Stimulated activated CD4-positive, alpha-beta T cell treated with anti-CD3 and anti-CD28 coated beads, Interleukin-4, amount 100 ng/mL, for 4 hours (primary cell): ENCODE results near the gene AFG3L2.

Experiments used
- DNase-seq, 2 experiments: peaks; one replicate each; pipeline ENCODE4 v3.0.0-alpha.2; 2020

The AFG3L2 gene

DNA sequence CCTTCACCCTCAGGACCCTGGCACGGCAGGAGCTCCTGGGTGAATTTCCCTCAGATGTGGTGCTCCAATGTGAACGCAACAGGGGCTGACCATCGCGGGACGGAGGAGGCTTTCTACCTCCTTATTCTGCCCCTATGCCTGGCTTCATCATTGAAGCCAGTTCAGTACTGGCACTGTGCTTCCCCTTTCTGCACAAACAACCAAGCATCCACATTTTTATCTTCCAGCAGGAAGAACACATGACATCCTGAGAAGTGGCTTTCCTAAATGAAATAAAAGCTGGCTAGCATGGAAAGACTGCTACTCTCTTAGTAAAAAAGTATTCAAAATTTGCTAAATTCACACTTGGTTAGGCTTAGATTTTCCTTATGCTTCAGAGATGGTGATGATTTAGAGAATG, 24.8 kb downstream of the AFG3L2 start:
- DNase-seq: no peak

DNA sequence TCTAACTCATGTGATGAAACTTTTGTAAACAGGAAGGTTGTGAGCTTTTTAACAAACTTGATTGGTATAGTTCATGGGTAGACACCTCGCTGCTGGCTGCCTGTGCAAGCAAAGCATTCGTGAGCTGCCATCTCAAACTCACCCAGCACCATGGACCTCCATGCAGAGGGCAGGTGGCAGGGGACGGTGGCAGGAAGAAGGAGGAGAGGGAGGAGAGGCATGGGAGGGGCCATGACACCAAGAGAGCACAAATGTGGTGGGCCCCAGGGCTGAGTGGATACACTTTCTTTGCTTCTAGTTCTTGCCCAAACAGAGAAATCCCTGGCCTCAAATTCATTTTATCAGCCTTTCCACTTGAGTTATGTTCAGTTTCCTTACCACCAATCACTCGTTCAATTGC, 29.1 kb downstream of the AFG3L2 start:
- DNase-seq: no peak

DNA sequence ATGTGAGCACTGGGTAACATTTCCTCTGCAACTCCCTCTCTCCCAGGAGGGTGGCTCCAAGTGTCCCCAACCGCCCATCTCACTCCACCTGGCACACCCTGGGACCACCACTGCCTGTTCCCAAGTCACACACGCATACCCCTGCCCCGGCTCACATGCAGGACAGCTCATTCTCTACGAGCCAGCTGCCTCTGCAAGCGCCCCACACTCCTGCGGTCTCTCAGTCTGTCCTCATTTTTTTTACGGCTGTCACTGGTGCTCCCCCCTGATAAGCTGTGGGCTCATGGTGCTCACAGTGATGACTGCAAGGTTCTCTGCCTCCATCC, 30.8 kb downstream of the AFG3L2 start:
- no peak for DNase-seq

DNA sequence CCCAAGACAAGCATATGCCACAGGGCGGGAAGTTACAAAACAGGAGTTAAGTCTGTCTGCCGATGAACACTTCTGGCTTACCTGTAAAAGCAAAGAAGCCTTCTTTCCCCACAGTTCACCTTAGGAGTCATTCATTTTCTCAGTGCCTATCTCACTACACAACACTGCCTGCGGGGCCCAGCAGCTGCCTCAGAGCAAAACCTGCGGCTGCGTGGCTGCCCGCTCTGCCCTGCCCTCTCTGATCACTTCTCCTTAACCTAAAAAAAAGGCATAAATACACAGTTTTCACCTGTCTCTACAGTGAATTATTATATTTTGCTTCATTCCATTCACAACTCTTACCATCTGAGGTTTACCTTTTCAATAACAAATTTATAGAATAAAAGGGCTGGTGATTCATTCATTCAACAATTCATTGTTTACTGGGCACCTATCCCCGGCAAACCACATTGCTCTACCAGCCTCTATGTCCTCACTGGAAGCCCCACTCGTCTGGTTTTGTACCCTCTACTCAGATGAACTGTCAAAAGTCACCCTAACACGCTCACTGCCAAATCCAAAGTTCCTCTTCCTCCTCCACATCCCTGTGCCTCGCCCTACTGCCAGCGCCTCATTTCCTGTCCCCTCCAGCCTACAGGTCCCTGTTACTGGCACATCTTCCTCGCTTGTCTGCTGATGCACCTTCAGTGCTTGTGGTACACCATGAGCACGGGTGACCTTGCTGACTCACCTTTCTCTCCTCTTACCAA, 31.4 kb downstream of the AFG3L2 start:
- no peak for DNase-seq

DNA sequence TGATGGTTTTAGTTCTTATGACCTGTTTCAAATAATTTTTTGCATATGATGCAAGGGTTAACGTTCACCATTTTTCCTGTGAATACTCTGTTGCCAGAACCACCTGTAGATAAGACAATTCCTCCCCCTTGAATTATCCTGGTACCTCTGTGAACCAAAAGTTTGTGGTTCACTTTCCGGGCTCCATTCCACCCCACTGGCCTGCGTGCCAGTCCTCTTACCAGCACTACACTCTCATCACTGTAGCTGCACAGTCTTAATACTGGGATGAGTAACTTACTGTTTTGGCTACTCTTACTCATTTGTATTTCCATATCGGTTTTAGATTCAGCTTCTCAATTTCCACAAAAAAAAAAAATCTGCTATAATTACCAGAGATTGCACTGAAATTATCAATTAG, 34.4 kb downstream of the AFG3L2 start:
- no peak for DNase-seq

DNA sequence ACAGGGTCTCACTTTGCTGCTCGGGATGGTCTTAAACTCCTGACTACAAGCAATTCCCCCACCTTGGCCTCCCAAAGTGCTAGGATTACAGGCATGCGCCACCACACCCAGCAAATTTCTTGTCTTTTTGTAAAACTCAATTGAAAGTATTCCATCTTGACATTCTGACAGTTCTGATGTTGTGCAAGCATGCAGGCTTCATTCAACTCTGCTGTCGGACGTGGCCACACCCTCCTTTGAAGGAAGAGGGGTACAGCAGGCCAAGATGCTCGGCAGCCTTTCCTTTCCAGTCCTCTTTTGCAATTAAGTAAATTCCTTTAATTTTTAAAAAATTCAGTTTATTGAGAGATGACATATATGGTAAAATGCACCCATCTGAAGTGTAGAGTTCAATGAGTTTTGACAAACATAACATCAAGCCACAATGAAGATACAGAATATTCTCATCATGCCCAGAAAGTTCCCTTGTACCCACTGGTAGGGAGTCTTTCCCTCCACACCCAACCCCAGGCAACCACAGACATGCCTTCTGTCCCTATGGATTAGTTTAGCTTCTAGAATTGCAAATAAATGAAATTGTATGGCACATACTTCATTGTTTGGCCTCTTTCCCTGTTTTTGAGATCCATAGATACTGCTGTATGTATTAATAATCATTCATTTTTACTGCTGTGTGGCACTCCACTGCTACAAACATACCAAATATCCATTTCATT, 35.9 kb downstream of the AFG3L2 start:
- no peak for DNase-seq

DNA sequence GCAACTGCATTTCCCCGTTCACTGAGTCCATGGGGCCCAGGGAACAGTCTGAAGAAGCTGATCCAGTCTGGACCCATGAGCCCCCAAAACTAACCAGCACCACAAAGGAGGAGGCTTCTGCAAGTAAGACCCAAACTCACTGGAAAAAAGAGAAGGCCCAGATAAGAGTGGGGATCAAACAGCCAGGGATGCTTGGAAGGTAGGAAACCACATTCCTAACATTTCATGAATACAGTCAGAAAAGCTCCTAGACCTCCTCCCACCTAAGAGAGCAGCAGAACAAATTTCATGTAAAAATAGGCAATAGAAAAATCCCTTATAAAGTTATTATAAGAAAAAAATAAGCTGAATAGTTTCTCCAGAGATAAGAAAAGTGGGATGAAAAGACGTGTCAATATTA, 38.6 kb downstream of the AFG3L2 start:
- DNase-seq: no peak

DNA sequence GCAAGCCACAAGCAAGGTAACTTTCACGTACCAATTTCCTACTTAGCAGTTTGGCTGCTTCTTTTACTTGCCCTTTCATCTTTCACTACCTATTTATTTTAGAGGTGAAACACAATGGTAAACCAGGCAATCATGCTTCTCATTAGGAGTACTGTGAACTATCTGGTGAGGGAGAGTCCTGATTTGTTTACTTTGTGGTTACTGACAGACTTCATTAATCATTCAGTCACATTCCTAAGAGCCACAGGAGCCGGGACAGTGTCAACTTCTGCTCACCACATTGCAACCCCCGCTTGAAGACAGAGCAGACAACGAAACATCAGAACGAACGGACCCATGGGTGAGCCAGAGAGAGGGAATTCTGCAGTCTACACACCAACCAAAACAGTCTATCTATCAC, 40.1 kb downstream of the AFG3L2 start:
- no peak for DNase-seq

DNA sequence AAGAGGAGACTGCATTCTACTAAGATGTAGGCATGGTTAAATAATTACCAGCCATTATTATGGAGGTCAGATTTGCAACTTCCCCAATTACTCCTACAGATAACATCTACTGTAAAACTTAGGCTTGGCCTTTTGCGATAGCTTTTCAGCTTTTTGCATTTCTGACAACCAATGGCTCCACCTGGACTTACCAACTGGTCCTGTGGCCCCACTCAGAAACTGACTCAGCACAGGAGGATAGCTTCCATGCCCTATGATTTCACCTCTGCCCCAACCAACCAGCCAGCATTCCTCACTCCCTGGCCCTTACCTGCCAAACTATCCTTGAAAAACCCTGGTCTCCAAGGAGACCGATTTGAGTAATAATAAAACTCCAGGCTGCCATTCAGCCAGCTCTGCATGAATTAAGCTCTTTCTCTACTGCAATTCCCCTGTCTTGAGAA, 40.8 kb downstream of the AFG3L2 start:
- DNase-seq: no peak

DNA sequence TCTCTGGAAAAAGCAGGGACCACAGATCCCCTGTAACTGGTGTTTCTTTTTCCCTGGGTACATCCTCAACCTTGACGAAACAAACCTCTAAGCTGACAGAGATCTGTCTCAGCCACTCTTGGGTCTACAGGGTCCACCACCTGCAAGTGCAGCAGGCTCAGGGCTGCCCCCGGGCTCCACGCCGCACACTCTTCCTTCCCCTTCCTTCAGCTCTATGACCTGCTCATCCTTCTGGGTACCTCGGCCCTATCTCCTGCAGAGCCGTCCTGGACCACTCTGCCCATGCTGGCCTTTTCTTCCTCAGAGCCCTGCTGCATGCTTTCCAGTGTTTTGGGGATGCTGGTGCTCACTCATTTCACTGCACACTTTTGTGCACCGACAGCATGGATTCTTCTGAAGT, 41.5 kb downstream of the AFG3L2 start:
- no peak for DNase-seq

DNA sequence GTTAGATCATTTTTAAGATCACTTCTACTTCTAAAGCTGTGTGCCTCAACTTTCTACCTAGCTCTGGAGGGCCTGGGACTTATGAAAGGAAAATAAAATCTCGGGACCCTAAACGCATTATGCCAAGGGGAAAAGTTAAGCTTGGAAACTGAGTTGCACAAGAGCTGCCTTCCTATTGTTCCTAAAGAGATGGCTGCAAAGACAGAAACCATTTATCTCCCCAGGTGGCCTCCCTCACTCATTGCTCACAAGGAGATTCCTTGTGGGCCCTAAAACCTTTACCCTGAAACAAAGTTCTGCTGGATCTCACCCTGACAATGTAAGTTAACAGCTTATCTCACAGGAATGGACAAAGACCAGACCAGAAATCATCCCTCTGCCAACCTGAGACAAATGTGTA, 42.2 kb downstream of the AFG3L2 start:
- DNase-seq: no peak

DNA sequence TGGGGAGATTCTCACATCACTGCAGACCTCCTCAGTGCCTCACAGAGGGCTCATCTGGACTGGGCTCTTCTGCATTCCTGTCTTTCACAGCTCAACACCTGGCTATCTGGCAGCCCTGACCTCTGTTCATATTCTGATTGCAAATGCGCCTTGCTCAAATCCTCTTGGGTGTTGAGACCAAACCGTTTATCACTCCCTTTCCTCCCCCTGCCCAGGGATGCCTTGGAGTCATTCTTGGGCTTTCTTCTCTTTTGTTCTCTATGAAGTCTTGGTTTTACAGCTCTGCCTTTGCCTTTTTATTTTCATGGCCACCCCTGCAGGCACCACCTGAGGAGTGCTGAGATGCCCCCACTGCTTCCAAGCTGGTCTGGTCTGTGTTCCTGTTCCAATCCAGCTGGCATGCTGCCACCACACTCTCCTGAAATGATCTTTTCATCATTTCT, 42.6 kb downstream of the AFG3L2 start:
- DNase-seq: no peak

DNA sequence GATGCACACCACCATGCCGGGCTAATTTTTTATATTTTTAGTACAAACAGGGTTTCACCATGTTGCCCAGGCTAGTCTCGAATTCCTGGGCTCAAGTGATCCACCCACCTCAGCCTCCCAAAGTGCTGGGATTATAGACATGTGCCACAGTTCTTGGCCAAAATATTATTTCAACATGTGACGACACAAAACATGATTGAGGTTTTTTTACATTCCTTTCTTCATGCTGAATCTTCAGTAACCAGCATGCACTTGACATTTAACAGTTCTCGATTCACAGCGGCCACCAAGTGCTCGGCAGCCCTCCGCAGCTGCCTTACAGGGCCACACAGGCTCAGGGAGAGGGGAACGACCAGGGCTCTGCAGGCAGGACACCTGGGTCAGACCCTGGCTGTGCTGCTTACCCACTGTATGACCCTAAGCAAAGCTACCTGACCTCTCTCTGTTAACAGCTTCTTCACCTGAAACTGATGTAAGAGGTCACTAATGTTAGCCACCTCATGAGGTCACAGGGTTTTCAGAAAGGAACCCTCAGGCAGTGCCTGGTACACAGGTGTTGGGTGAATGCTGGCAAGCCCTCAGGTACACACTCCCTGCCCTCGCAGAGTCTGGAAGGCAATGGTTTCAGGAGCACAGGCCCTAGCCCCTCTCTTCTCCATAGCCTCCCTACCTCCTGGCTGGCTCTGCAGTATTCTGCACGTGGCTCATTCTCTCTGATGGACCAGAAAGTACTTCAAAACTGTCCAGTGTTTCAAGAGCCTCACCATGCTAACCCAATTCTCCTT, 43.3 kb downstream of the AFG3L2 start:
- DNase-seq: no peak

DNA sequence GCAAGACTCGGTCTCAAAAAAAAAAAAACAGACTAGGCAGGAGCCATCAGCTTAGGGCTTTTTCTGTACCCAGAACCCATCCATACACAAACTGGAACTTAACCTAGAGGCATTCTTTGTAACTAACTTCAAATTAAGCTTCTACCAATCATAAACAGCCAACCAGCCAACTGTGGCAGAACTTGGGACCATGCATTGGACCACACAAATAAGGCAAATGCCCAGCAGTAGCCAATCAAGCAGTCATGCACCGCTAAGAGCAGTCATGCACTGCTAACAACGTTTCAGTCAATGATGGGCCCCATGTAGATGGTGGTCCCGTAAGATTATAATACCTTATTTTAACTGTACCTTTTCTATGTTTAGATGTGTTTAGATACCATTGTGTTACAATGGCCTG, 46.3 kb downstream of the AFG3L2 start:
- no peak for DNase-seq

DNA sequence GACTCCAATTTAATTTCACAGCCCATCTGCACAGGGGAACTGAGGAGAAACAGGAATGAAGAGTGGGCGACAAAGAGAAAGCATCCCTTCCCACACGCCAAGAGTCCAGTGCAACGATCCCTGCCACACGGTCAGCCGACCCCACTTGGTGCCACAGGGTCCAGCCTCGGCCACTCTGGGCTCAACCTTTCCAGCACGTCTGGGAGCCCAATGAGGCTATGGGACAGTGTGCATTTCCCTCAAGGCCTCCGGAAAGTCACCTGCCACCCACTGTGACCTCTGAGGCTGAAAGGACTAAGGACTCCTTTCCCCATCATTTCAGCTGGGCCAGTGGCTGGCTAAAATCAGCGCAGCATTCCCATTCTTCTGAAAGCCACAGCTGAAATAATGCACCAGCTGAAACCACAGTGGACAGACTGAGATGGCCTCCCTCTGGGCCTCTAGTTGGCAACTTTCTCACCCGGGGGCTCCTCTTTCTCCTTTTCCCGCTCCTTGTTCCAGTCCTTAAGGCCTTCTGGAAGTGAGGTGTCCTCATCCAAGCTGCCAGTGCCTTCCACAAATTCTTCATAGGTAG, 47.8 kb downstream of the AFG3L2 start:
- DNase-seq: no peak

DNA sequence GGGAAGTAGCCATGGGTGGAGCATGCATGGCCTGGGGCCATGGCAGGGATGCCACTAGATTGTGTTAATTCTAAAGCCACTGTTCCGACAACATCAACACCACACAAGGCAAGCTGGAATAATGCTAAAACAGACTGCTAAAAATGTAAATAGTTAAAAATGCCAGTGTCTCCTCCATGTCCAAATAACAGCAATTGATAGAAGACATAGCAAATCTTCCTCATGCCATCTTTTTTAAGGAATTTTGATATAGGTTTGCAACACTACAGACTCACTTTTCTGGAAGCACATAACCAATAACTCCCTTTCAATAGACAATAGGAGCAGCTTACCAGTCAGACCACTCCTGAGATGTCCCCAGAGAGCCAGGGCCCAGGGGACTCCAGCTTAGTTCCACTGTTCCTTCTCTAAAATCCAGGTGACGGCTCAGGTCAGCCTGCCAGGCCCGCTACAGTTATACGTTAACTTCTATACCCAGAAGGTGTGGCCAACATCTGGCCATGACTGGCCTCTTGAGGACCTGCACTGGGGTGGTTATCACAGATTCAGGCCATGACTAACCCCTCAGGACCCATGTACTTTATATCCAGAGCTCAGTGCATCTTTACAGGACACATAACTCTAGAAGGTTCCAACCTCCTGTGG, 48.7 kb downstream of the AFG3L2 start:
- DNase-seq: no peak

DNA sequence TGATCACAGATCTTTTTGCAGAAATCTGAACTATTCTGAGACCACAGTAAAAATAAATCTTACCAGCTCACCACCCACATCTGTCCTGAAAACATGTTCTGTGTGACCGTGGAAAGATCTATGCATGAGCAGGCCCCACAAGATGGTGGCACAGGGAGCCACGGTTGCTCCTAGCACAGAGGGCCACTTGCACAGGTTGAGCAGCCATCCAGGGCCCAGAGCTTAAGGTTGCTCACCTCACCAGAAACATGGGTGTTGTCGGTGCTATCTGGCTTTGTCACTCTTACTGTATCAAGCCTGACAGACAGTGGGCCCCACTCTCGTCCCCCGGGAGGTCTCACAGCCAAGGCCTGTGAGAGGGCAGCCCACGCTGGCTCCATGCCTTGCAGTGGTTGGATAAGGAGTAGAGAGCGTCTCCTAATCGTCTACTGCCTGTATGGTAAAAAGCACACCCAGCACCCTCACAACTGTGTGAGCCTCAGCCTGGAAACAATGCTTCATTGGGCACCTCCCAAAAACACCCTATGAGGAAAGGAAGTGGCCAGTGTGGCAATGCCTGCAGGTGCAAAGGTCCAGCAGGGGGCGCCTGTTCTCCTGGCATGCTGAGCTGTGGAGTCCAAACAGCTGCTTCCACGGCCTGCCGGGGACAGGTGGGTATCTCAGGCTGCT, 49.4 kb downstream of the AFG3L2 start:
- DNase-seq: peak; percentile 54 to 70

DNA sequence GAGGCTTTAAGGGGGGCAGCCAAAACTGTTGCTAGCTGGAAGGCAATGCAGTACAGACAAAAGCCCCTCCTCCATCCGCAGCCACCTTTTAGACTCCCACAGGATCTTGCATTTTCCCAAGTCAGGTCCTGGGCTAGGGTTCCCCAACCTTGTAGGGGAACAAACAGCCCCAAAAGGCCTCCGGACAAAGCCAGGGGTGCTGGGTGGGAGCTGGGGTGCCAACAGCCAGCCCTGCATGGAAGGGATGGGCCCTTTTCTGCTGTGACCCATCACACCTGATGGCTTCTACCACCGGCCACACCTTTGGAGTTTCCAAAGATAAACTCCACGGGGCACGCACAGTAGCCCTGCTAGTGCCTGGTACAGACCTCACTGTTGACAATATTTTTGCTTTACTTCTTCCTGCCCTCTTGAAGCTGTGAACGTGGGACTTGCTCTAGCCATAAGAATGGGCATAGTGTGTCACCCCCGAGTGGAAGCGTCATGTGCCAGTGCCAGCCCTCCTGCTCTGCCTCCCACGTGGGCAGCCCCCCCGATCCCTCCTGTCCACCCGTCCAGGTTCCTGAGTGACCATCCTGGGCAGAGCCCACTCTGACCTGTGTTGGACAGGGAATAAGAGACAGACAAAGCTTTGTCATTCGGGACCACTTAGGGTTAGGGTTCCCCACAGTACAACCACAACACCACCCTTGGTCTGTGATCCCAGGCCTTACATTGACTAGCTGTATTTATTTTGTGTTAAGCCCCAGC, 50.1 kb downstream of the AFG3L2 start:
- DNase-seq: no peak

DNA sequence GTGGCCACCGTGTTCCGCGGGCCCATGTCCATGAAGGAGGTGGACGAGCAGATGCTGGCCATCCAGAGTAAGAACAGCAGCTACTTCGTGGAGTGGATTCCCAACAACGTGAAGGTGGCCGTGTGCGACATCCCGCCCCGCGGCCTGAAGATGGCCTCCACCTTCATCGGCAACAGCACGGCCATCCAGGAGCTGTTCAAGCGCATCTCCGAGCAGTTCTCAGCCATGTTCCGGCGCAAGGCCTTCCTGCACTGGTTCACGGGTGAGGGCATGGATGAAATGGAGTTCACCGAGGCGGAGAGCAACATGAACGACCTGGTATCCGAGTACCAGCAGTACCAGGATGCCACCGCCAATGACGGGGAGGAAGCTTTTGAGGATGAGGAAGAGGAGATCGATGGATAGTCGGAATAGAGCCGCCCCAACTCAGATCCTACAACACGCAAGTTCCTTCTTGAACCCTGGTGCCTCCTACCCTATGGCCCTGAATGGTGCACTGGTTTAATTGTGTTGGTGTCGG, 51.2 kb downstream of the AFG3L2 start:
- no peak for DNase-seq

DNA sequence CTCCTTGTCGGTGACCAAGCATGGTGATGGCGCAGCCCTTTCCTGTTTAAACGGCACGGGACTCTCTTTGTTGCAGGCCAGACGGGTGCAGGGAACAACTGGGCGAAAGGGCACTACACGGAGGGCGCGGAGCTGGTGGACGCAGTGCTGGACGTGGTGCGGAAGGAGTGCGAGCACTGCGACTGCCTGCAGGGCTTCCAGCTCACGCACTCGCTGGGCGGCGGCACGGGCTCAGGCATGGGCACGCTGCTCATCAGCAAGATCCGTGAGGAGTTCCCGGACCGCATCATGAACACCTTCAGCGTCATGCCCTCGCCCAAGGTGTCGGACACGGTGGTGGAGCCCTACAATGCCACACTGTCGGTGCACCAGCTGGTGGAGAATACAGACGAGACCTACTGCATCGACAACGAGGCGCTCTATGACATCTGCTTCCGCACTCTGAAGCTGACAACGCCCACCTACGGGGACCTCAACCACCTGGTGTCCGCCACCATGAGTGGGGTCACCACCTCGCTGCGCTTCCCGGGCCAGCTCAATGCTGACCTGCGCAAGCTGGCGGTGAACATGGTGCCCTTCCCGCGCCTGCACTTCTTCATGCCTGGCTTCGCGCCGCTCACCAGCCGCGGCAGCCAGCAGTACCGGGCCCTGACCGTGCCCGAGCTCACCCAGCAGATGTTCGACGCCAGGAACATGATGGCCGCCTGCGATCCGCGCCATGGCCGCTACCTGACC, 51.9 kb downstream of the AFG3L2 start:
- no peak for DNase-seq

DNA sequence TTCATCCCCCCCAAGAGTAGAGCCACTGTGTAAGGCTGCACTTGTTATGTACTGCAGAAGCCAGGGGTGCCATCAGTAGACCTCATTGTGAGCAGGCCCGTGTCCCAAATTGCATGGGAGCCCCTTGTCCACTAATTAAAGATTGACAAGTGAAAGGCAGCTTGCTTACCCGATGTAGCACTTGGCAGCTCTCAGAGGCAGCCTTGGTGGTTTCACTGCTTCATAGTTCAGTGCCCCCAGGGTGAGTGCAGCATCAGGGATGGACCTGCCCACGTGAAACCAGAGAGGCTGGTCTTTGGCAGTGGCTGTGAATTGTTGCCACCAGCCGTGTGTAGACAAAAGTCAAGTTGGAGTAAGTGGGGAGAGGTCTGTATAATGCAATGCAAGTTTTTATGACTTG, 55.7 kb downstream of the AFG3L2 start:
- no peak for DNase-seq
